GM18508 (cell line): Measurements from ENCODE around the gene ARFGAP1.

Source experiments
- ATAC-seq: cut with Tn5 transposase; IDR thresholded peaks from one replicate; pipeline ENCODE4 v1.9.1; 2021; ENCODE audit warnings: moderate number of reproducible peaks; ENCODE audit not compliant: insufficient read depth, unreplicated experiment

The ARFGAP1 gene

DNA sequence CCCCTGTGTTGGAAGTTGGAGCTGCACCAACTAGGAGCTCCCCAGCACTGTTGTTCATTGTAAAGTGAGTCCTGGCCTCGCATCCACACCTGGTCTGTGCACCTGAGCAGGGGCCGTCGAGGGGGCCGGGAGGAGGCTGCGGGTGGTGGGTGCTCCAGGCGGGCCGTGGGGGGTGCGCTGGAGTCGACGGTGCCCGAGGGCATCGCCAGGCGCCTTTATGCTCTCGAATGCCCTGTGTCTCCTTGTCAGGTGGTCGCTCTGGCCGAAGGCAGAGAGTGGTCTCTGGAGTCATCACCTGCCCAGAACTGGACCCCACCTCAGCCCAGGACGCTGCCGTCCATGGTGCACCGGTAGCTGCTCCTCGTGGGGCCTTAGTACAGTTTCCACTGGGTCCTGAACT is 4.3 kb downstream of the ARFGAP1 start:
- no peak for ATAC-seq

DNA sequence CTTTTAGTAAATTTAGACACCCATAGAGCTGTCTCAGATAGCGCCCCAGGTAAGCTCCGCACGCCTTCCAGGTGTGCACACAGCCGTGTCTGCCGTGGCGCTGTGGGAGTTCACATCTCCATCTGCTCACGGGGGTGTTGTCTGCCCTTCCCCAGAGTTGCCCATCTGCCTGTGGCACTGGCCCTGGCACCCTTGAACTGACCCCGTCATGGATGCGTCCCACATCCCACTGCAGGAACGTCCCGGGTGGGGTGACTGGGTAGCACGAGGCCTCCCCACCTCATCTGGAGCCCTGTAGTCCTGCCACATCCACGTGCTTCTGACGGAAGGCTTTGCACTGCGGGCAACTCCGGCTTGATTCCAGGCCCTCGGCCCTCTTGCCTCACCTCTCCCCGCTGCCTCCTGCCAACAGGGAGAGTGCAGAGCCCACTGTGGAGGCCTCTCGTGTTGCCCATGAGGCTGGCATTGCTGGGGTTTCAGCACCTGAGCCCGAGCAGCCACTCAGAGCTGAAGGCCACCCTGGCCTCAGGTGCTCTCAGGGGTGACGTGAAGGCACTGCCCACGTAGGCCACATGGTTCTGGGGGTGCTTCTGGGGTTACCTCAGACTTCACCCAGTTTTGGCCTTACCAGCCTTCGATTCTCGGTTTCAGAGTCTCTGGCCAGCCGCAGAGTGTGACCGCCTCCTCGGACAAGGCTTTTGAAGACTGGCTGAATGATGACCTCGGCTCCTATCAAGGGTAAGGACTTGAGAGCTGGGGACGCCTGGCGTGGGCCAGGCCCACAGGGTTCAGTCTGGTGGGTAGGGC is 5.1 kb downstream of the ARFGAP1 start:
- no peak for ATAC-seq

DNA sequence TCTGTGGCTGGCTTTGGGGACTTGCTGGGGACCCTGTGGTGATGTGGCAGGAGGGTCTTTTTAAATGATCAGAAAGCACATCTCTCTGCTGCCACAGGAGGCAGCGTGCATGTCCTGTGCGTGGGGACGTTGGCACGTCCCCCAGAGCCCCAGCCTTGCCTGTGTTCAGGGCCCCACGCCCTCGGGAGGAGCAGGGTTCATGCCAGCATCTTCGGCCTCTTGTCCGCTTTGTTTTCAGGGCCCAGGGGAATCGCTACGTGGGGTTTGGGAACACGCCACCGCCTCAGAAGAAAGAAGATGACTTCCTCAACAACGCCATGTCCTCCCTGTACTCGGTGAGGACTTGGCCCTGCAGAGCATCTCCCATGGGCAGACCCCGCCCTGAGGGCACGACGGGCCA is 6.0 kb downstream of the ARFGAP1 start:
- ATAC-seq, result no peak

DNA sequence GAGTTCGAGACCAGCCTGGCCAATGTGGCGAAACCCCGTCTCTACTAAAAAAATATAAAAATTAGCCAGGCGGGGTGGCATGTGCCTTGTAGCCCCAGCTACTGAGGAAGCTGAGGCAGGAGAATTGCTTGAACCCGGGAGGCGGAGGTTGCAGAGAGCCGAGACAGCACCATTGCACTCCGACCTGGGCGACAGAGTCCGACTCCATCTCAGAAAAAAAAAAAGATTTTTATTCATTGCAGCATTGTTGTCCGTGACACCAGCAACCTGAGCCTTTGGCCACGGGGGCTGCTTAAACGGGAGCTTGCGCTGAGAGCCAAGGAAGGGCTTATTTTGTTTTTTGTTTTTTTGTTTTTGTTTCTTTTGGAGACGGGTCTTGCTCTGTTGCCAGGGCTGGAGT is 7.3 kb downstream of the ARFGAP1 start:
- ATAC-seq, result no peak

DNA sequence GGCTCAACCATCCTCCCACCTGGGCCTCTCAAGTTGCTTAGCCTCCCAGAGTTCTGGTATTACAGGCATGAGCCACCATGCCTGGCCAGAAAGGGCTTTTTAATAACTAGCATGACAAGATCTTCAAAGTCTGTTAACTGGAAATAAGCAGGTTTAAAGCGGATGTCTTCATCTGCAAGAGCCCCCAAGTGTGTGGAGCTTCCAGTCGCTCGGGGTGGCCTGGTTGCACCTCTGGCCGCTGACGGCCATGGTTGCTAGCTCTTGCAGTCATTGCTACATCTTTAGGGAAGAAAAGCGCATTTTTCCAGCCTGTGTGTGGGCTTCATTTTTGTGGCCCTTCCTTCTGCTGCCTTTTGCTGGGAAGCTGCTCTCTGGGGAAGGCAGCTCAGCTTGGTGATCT is 7.8 kb downstream of the ARFGAP1 start:
- ATAC-seq, result no peak

DNA sequence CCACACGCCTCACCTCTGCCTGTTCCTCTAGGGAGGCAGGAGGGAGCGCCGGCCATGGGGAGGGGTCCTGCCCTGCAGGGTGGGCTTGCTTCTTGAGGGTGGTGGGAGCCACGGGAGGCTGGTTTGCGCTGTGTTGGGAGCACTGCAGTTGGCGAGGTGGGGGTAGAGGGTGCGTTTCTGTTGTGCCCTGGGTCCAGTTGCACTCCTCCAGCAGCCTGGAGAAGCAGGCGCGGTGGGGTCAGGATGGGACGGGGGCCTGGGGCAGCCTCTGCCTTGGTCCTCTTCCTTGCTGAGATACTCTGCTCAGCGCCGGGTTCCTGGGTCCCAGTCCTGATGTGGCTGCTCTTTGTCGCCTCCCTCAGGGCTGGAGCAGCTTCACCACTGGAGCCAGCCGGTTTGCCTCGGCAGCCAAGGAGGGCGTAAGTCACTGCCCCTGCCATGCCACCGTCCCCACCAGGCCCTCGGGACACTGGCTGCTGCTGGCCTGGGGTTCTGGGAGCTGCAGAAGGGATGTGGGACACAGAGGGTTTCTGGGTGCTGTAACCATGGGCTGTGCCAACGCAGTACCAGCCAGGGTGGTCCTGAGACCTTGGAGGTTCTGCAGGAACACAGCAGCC is 8.4 kb downstream of the ARFGAP1 start:
- no peak for ATAC-seq

DNA sequence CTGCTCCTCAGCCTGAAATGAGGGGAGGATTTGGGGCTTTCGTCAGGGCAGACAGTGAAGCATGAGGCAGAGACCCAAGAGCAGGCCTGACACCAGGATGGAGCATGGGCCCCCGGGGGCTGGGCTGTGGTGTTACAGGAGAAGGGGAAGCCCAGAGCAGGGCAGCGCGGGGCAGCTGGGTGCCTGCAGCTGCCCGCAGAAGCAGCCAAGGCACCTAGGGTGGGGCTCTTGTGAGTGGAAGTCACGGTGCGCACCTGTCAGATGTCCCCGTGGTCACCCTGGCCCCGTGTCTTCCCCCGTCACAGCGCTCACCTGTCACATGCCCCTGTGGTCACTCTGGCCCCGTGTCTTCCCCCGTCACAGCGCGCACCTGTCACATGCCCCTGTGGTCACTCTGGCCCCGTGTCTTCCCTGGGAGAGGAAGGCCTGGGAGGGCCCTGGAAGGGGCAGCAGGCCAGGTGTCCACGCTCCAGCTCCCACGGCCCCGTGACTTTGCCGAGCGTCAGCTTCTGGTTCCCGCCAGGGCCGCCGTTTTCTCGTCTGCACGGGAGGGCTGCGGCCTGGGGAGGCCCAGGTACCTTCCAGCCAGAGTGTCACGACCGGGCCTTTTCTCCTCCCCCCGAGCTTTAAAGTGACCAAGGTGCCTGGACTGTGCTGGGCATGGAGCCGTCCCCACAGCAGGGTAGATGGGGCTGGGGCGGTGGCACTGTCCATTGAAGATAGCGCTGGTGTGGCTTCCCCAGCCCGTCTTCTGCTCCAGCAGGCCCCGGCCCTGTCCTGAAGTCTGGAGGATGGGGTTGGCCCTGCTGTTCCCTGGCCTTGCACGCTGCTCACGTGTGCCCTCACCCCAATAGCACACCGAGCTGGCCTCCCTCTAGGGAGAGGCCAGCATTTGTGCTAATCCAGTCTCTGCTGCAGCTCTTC is 9.4 kb downstream of the ARFGAP1 start:
- no peak for ATAC-seq

DNA sequence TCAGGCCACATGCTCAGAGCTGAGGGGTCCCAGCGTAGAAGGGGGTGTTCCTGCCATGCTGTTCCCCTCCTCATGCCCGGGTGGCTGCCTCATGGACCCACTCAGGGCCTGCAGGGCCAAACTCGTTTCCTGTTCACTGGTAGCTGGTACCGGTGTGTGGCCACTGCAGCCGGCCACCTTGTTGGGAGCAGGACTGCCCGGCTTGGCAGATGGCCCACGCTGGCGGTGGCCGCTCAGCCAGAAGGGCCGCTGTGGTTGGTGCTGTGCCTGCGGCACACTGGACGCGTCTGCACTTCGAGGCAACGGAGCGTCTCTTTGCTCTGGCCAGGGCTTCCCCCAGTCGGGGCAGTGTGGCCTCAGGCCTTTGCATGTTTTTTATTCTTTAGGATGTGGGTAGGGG is 10.3 kb downstream of the ARFGAP1 start:
- ATAC-seq, result no peak

DNA sequence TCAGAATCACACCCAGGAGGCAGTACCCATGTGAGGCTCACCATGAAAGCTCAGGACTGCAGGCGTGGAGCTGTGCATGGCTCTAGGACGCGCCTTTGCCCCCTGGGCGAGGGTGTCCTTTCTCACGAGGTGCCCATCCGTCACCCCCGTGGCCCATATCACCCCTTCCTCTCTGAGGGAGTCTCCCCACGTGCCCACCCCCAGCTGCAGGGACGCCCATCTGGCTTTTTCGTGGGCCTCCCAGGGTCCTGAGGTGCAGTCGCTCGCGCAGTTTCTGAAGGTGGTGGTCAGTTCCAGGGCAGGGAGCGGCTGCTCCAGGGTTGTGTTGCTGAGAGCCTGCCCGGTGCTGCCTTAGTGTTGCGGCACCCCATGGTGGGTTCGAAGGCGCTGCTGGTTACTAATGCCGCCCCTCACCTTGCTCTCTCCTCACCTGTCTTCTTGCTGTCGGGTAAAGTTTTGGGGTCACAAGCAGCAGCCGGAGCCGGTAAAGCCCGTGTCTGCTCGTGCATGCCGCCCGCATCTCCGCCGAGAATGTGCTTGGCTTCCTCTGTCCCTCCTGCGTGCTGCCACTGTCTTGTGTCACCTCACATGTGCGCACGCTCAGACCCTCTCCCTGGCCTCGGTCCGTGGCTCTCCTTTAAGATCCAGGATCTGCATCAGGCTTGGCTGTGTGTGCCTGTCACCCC is 10.9 kb downstream of the ARFGAP1 start:
- no peak for ATAC-seq

DNA sequence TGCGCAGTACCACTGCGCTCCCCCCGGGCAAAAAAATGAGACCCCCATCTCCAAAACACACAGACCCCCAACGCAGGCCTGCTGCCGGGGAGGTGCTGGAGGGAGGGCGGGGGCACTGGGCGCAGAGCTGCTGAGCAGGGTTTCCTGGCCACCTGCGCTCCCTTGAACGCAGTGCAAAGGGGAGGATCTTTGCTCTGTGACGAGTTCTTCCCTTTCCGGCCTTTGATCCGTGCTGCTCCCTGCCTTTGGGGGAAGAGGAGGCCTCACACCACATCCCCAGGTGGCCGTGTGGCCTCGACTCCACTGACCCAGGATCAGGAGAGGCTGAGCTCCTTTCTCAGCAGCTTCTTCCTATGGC is 11.4 kb downstream of the ARFGAP1 start:
- ATAC-seq, result no peak

DNA sequence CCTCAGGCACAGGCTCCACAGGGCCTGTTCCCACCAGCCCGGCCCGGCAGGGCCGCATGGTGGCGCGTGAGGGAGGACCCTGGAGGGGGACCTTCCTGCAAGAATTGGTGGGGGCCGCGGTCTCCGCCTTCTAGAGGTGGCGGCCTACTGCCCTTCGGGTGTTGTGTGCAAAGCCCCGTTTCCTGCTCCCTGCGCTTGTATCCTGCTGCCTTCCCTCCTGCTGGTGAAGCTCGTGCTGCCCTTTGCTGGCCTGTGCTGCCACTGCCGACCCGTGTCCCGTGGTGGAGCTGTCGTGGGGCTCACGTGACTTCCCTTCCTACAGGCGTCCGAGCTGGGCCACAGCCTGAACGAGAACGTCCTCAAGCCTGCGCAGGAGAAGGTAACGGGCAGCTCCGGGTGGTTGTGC is 11.9 kb downstream of the ARFGAP1 start:
- no peak for ATAC-seq

DNA sequence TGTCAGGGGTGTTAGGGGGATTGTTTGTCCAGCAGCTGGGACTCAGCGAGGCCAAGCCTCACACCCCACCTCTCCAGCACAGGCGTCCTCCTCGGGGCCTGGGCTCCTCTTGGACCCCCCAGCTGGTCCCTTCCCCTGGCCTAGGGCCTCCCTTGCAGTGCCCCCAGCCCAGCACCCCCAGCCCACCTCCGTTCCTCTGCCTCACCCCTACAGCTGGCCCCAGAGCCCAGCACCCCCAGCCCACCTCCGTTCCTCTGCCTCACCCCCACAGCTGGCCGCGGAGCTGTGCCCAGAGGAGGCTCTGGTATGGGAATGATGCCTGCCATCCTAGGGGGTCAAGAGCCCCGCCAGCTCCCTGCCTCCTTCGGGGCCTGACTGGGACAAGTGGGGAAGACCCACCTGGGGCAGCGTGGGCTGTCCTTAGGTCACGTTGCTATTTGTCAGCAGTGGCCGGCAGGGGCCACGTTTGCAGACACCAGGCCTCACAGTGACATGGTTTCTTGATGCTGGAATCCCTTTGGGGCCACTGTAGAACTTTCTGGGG is 12.4 kb downstream of the ARFGAP1 start:
- no peak for ATAC-seq

DNA sequence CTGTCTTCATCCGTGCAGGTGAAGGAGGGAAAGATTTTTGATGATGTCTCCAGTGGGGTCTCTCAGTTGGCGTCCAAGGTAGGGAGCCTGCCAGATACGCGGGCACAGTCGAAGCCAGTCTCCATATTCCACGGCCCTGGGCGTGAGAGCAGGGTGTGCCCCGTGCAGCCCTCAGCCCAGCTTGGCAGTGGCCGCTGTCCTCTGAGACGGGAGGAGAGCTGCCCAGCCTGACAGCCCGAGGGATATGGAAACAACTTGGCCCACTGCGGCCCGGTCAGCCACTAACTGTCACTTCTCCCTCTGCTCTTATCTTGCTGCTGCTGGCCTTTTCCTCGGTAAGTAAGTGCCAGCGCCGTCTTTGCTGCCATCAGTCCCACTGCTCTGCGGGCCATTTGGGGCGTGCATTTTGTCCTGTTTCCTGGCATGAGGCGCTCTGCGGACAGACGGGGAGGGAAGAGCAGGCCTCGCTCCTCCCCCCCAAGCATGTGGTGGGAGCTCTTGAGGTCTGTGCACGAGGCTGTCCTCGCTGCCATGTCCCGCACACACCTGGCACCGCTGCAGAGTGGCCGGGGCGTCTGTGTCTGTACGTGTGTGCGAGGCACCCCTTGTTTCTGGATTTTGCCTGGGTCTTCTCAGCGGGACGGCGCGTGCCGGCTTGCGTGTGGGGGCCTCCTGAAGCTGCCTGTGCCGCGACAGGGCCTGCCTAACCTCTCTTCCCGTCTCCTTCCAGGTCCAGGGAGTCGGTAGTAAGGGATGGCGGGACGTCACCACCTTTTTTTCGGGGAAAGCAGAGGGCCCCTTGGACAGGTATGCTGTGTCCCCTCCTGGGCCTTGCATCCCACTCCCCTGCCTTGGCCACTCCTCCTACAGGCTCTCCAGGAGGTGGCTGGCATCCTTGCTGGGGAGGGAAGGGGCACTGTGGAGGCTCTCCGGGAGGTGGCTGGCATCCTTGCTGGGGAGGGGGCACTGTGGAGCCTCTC is 13.3 kb downstream of the ARFGAP1 start:
- ATAC-seq, result no peak

DNA sequence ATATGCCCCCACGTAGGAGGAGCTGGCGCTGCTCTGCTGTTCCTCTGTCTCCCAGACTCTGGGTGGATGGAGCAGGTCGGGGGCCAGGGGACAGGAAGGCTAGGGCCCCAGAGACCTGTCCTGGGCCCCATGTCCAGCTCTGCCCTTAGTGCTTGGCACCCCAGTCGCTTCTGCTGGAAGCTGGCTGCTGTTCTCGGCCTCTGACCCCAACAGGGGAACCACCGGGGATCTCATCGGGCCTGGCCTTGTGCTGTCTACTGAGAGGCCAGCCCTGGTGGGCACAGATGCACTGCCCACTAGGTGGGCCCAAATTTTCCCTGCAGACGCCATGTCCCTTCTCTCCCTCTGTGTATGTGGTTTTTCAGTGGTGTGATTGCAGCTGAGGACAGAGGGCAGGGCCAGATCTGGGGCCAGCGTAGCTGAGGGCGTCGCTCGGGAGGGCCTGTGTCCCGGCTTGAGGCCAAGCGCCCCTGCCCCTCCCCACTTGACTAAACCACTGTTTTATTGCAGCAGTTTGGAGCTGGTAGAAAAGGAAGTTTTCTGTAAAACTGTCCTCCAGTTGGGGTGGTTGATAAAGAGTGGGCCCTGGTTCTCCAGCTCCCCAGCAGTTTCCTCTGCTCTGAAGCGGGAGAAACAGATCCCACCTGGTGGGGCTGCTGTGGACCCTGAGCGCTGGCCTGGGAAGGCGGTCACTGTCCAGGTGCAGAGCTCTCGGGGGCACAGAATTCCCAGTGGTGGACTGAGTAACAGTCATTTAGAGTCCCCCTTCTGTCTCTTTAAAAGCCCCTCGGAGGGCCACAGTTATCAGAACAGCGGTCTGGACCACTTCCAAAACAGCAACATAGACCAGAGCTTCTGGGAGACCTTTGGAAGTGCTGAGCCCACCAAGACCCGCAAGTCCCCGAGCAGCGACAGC is 14.4 kb downstream of the ARFGAP1 start:
- ATAC-seq, result no peak

DNA sequence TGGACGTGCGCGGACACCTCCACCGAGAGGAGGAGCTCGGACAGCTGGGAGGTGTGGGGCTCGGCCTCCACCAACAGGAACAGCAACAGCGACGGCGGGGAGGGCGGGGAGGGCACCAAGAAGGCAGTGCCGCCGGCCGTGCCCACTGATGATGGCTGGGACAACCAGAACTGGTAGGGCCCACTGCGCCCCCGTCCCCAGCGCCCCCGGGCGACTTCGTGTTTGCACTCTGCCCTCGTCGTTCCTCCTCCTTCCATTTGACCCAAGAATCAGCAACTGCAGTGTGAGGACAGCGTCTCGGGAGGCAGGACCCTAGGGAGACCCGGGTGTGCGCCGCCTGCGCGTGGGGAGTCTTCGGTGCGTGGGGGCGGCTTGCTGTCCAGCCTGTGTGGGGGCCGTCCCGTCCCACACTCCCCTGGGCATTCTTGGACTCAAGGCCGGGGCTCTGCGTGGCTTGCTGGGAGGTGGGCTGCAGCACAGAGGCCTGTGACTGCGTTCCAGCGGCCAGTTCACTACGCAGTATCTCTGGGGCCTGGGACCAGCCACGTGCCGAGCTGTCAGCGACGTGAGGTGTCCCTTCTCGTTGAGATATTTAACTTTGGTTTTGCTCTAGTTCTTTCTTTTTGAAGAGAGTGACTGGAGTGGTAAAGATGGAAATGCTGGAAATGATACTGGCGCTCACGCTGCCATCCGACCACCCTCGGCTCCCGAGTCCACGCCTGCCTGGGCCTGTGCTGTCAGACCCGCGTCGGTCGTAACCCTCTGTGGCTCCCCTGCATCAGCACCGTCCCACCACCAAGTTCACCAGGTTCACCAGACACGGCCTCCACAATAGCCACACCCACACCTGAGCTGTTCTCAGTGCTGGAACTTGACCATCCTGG is 15.3 kb downstream of the ARFGAP1 start:
- ATAC-seq, result no peak

DNA sequence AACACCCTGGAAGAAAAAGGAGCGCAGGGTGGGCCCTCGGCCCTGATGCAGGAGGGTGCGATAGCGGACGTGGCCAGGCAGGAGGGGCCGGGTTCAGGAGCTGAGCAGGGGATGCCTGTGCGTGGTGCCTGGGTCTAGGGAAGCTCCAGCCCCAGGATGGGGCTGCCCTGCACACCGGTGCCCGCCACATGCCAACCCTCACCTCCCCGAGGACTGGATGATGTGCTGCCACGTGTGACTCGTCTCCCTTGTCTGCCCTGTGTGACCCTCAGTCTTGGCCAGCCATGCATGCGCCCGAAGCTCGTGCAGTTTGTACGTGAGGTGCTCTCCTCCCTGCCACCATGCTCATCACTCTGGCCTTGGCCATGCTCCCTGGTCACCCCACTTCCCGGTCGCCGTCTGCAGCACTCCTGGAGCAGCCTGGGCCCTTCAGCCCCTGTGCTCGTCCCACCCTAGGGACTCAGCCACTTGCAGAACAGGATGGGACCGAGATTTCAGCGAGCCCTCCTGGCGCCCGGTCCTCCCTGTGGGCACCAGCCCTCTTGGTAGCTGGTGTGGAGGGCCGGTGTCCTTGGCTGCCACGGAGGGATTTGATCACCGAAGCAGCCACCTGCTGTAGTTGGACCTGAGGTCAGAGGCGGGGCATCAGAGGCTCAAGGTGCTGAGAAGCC is 16.1 kb downstream of the ARFGAP1 start:
- ATAC-seq, result no peak
